Epithelial cell of esophagus (primary cell): Measurements from ENCODE around the gene UBE2C.

Experiments
- DNase-seq: peaks from one replicate; pipeline ENCODE4 v3.0.0; 2010; ENCODE audit warnings: low read depth
- H3K4me3 ChIP-seq: 2 replicates; pipeline ENCODE4 v1.5.1; 2011; ENCODE audit warnings: mild to moderate bottlenecking, low read length, control low read depth
- TF ChIP-seq, protein P1 (sequence below): IDR thresholded peaks from 2 replicates; pipeline ENCODE4 v1.5.1; 2011; ENCODE audit warnings: low read depth, mild to moderate bottlenecking, low read length, control low read depth, inconsistent platforms; ENCODE audit not compliant: insufficient read depth; ENCODE audit errors: missing control alignments

UBE2C gene

DNA sequence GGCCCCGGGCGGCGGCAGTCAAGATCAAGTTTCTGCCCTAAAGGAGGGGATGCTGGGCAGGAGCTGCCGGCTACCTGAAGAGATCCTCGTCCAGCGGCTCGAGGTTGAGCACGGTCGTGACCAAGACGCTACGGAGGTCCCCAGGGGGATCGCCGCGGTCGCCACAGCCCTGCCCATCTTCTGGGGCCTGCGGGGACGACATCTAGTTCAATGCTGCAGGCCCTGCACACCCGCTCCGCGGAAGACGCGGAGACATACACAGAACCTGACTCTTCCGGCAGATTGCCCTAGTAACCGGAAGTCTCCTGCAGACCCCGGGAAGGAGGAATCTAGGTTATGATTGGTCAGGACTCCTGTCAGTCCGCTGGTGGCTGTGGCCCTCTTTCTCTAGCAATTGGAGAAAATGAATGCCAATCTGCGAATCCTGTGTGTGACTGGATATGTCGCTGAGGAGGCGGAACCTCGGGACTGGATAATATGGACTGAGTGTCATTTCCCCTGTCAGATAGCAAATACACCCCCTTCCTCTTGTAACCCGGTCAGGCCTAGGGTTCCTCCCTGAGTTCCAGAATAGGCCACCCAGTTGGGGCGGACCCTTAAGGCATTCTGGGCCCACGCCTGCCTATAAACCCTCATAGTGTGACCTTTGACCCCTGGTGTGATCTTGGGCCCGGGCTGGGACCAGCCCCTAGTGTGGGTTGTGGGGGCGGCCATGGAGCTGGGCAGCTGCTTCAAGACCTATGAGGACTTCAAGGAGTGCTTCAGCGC lies 44.9 kb downstream of the UBE2C start, which contains the start of the genes ACOT8 and ZSWIM3:
Gene ACOT8 (minus strand): TSS at position 279 of the 768 bp plus-strand sequence. CDS start 77 bp downstream, at position 202.
Gene ZSWIM3 (plus strand): TSS at position 501 of the 768 bp plus-strand sequence. CDS start 212 bp downstream, at position 713.
- DNase-seq = peak; percentile 100
- TF ChIP-seq, protein P1, sequence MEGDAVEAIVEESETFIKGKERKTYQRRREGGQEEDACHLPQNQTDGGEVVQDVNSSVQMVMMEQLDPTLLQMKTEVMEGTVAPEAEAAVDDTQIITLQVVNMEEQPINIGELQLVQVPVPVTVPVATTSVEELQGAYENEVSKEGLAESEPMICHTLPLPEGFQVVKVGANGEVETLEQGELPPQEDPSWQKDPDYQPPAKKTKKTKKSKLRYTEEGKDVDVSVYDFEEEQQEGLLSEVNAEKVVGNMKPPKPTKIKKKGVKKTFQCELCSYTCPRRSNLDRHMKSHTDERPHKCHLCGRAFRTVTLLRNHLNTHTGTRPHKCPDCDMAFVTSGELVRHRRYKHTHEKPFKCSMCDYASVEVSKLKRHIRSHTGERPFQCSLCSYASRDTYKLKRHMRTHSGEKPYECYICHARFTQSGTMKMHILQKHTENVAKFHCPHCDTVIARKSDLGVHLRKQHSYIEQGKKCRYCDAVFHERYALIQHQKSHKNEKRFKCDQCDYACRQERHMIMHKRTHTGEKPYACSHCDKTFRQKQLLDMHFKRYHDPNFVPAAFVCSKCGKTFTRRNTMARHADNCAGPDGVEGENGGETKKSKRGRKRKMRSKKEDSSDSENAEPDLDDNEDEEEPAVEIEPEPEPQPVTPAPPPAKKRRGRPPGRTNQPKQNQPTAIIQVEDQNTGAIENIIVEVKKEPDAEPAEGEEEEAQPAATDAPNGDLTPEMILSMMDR = no peak
- peak within 1 kb of the TSS; percentile 89 for H3K4me3 ChIP-seq

DNA sequence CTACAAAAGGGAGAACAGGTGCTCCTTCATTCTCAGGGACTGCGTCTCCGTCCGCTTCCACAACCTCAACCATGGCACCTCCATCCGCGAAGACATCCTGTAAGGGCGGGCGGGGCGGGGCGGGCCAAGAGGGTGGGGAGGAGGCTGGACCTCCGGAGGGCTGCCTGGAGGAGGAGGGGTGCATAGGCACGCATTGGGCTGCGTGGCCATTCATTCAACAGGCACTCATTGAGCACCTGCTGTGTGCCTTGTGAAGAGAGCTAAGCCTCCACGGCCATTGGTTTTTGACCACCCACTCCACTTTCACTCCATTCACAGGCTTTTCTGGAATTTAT lies 45.4 kb downstream of the UBE2C start:
- TF ChIP-seq, protein P1 = no peak
- peak overlapping the region; percentile 89 for H3K4me3 ChIP-seq
- peak; percentile 24 for DNase-seq

DNA sequence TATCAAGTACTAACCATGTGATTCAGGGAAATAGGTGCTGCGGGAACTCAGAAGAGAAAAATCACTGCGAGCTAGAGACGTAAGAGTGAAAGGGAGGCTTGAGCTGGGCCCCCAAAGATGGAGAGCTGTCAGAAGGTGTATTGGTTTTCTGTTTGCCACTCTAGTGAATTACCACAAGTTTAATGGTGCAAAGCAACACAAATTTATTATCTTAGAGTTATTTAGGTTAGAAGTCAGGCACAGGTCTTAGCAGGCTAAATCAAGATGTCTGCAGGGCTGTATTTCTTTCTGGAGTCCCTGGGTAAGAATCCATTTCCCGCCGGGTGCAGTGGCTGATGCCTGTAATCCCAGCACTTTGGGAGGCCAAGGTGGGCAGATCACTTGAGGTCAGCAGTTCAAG lies 47.5 kb downstream of the UBE2C start:
- TF ChIP-seq, protein P1 = no peak
- no peak for DNase-seq
- no peak overlapping the region for H3K4me3 ChIP-seq

DNA sequence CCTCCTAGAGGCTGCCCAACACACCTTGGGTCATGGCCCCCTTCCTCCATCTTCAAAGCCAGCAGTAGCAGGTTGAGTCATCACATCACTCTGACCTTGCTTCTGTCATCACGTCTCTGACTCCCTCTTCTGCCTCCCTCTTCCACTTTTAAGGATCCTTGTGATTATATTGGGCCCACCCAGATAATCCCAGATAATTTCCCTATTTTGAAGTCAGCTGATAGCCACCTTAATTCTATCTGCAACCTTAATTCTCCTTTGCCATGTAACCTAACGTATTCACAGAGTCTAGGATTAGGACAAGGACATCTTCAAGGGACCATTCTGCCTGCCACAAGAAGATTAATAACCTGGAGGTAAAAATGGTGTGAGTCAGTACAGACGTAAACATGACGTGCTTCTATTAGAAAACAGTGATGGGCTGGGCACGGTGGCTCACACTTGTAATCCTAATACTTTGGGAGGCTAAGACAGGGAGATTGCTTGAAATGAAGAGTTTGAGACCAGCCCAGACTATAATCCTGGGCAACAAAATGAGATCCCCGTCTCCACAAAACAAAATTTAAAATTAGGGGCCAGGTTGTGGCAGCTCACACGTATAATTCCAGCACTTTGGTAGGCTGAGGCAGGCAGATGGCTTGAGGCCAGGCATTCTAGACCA lies 48.2 kb downstream of the UBE2C start:
- TF ChIP-seq, protein P1 = no peak
- peak; percentile 36 for DNase-seq
- H3K4me3 ChIP-seq = no peak overlapping the region

DNA sequence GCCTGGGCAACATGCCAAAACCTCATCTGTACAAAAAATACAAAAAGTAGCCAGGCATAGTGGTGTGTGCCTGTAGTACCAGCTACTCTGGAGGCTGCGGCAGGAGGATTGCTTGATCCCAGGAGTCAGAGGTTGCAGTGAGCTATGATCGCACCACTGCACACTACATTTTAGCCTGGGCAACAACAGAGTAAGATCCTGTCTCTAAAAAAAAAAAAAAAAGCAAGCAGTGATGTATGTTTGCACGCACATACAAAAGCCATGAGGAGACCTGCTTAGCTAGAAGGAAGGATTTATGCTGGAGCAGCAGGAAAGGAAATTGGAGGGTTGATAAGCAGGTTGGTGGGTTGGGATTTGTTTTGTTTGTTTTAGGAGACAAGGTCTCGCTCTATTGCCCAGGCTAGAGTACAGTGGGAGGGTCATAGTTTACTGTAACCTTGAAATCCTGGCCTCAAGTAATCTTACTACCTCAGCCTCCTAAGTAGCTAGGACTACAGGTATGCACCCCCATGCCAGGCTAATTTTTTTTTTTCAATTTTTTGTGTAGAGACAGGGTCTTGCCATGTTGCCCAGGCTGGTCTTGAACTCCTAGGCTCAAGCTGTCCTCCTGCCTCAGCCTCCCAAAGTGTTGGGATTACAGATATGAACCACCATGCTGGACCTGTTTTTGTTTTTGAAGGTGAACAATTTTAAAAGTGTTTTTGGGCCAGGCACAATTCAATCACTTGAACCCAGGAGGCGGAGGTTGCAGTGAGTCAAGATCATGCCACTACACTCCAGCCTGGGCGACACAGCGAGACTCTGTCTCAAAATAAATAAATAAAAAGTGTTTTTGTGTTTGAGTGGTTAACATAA lies 49.0 kb downstream of the UBE2C start:
- no peak for DNase-seq
- TF ChIP-seq, protein P1 = no peak
- H3K4me3 ChIP-seq = no peak overlapping the region

DNA sequence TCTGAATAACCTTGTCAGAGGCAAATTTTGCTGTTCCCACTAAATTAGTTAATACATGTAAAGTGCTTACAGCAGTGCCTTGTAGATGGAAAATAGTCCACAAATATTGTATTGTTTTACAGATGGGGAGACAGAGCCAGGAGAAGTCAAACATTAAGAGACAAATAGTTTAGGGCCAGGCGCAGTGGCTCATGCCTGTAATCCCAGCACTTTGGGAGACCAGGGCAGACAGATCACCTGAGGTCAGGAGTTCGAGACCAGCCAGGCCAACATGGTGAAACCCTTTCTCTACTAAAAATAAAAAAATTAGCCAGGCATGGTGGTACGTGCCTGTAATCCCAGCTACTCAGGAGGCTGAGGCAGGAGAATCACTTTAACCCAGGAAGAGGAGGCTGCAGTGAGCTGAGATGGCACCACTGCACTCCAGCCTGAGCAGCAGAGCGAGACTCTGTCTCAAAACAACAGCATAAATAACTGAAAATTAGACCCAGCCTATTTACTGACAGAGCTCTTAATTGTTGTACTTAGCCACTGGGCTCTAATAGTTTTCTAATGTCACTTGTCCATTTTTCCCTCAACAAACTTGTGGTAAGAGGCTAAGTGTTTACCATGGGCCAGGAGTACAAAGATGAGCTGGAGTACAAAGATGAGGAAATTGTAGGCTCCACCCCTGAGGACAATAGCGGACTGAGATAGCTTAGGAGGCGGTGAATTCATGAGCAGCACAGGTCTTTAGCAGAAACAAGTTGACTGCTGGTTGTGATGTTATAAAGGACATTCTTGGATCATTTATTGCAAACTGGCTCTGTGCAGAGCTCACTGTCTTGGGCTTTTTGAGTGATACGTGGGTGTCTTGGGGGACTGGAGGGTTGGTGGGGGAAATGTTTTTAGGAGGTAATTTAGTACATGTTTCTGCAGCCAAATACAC lies 51.4 kb downstream of the UBE2C start:
- TF ChIP-seq, protein P1 = no peak
- no peak for DNase-seq

More for the DNA sequence above, 51.4 kb downstream of the UBE2C start:
- no peak overlapping the region for H3K4me3 ChIP-seq
